ENCODE data around the gene CDK5.

DNA sequence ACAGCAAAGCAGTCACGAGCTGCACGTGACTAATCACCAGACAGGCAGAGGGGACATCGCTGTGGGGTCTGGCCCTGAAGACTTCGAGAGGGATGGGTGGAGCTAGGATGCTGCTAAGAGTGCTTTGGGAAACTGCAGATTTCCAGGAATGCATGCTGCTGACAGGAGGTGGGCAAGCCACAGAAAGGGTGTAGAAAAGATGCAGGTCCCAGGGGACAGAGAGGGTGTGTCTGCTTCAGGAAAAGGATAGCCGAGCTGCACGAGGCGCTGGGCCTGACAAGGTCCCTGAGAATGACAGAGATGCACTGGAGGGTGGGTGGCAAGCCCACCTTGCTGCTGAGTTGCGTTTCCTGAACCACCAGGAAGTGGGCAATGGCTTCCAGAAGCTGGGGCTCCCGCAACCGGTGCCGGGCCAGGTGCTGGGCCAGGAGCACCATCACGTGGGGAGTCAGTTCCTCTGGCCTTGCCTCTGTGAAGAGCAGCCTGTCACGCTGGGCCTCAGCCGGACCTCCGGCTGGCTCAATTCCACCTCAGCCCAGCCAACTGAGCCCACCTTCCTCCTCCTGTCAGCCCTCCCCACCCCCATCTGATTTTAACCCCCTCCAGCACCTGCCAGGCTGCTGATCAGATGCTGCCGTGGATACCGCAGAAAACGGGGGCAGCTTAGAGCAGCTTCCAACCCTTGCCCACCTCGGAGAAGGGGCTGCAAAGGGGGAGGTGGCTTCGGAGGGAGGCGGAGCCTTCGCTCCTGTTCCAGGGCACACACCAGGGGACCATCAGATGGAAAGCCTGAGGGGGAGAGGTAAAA is 20.7 kb upstream of the CDK5 start:
- TF ChIP-seq, protein P1, sequence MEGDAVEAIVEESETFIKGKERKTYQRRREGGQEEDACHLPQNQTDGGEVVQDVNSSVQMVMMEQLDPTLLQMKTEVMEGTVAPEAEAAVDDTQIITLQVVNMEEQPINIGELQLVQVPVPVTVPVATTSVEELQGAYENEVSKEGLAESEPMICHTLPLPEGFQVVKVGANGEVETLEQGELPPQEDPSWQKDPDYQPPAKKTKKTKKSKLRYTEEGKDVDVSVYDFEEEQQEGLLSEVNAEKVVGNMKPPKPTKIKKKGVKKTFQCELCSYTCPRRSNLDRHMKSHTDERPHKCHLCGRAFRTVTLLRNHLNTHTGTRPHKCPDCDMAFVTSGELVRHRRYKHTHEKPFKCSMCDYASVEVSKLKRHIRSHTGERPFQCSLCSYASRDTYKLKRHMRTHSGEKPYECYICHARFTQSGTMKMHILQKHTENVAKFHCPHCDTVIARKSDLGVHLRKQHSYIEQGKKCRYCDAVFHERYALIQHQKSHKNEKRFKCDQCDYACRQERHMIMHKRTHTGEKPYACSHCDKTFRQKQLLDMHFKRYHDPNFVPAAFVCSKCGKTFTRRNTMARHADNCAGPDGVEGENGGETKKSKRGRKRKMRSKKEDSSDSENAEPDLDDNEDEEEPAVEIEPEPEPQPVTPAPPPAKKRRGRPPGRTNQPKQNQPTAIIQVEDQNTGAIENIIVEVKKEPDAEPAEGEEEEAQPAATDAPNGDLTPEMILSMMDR (IDR thresholded peaks at IDR 0.05 in 8 of 11, conservative IDR thresholded peaks at IDR 0.05 in 3 of 11): no peak
- TF ChIP-seq POLR2A (IDR thresholded peaks at IDR 0.05) (no peak), POLR2AphosphoS5 (IDR thresholded peaks at IDR 0.05) (peak in 2 of 3 donors; percentile 42 to 59)

Data from spleen (tissue), 7 donors.